Glutamatergic neuron (in vitro differentiated cells): Measurements from ENCODE around the gene TTLL1. TPM values are rescaled to one million over a fixed set of nuclear protein-coding genes. Genes with fewer than 3 reads are reported as not detected.

Experiments used
- DNase-seq: peaks from one replicate; pipeline ENCODE4 v3.0.0; 2022
- H3K27ac Mint-ChIP-seq: one replicate; pipeline ENCODE4 v1.8.0; 2020; ENCODE audit warnings: mild to moderate bottlenecking, mixed read lengths, inconsistent platforms; ENCODE audit not compliant: unreplicated experiment
- H3K27me3 Mint-ChIP-seq: one replicate; pipeline ENCODE4 v1.8.0; 2020; ENCODE audit warnings: mild to moderate bottlenecking, moderate library complexity, mixed read lengths, inconsistent platforms; ENCODE audit not compliant: unreplicated experiment
- H3K36me3 Mint-ChIP-seq: one replicate; pipeline ENCODE4 v1.8.0; 2020; ENCODE audit warnings: mild to moderate bottlenecking, mixed read lengths, inconsistent platforms; ENCODE audit not compliant: unreplicated experiment
- H3K4me1 Mint-ChIP-seq: one replicate; pipeline ENCODE4 v1.8.0; 2020; ENCODE audit warnings: mild to moderate bottlenecking, low read depth, mixed read lengths, inconsistent platforms; ENCODE audit not compliant: unreplicated experiment
- H3K4me3 Mint-ChIP-seq: one replicate; pipeline ENCODE4 v1.8.0; 2020; ENCODE audit warnings: mild to moderate bottlenecking, mixed read lengths, inconsistent platforms; ENCODE audit not compliant: unreplicated experiment
- H3K9me3 Mint-ChIP-seq: one replicate; pipeline ENCODE4 v1.8.0; 2020; ENCODE audit warnings: mild to moderate bottlenecking, moderate library complexity, mixed read lengths, inconsistent platforms; ENCODE audit not compliant: unreplicated experiment
- total RNA-seq: library from RNA; stranded (reverse); fragmentation: NEBNext Ultra II Directional; extraction: Animal tissue kit (Norgen Biotek cat#: 25700); gene quantifications from one replicate; pipeline ENCODE4 v1.2.1, GENCODE V29; 2021; ENCODE audit not compliant: unreplicated experiment
- TF ChIP-seq, protein P1 (sequence below): fragments of 200-600 bp; sonication (generic); IDR thresholded peaks from one replicate; pipeline ENCODE4 v1.5.0; 2021; ENCODE audit not compliant: partially characterized antibody, unreplicated experiment

TTLL1 gene
- total RNA-seq, 1 donor from 2014 or later: 22.0 TPM

DNA sequence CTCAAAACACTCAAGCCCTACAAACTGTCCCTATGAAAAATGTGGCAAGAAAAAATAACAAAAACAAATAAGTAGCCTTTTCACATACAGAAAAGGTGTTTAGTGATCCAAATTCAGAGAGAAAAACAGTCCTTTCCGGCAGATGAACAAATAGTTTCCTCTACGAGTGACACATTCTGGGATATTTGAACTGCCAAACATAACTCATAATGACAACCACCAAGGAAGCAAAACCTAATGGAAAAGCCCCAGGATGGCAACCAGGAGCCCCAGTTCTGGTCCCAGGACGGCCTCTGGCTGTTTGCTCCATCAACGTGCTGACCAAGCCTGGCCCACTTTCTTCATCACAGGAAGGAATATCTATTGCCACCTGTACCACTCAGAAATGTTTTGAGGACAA lies 80.3 kb downstream of the TTLL1 start:
- Mint-ChIP-seq H3K27me3 (peaks cover 5% of the 10 kb centered on the region), H3K4me3 (no peak overlapping the region)
- TF ChIP-seq, protein P1, sequence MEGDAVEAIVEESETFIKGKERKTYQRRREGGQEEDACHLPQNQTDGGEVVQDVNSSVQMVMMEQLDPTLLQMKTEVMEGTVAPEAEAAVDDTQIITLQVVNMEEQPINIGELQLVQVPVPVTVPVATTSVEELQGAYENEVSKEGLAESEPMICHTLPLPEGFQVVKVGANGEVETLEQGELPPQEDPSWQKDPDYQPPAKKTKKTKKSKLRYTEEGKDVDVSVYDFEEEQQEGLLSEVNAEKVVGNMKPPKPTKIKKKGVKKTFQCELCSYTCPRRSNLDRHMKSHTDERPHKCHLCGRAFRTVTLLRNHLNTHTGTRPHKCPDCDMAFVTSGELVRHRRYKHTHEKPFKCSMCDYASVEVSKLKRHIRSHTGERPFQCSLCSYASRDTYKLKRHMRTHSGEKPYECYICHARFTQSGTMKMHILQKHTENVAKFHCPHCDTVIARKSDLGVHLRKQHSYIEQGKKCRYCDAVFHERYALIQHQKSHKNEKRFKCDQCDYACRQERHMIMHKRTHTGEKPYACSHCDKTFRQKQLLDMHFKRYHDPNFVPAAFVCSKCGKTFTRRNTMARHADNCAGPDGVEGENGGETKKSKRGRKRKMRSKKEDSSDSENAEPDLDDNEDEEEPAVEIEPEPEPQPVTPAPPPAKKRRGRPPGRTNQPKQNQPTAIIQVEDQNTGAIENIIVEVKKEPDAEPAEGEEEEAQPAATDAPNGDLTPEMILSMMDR: no peak

DNA sequence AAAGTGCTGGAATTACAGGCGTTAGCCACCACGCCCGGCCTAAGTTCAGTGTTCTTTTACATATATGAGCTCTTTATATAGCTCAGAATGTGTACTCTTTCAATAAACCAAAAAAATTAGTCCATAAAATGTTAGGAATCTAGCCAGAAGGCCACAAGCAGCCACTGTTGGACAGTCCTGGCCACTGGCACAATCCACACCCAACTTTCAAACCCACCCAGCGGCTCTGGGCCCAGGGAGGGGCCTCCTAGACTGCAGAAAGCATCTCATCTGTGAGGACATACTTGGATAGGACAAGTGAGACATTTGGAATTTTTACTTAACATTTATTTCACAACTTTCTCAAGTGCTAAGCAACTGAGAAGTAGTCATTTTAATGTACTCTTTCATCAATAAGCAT lies 80.7 kb downstream of the TTLL1 start:
- H3K4me1 Mint-ChIP-seq: peaks cover 20% of the 10 kb centered on the region
- no peak overlapping the region for H3K27ac Mint-ChIP-seq
- DNase-seq: no peak
- no peak overlapping the region for H3K4me3 Mint-ChIP-seq
- H3K27me3 Mint-ChIP-seq: peaks cover 5% of the 10 kb centered on the region
- no peaks in the 10 kb centered on the region for H3K36me3 Mint-ChIP-seq
- peaks cover 3% of the 10 kb centered on the region for H3K9me3 Mint-ChIP-seq
- TF ChIP-seq, protein P1: no peak

More for the DNA sequence above, 80.3 kb downstream of the TTLL1 start:
- DNase-seq: no peak
- Mint-ChIP-seq H3K9me3 (peaks cover 4% of the 10 kb centered on the region), H3K4me1 (peaks cover 20% of the 10 kb centered on the region), H3K27ac (no peak overlapping the region), H3K36me3 (no peaks in the 10 kb centered on the region)

- Mint-ChIP-seq H3K36me3 (no peaks in the 10 kb centered on the region), H3K27me3 (no peaks in the 10 kb centered on the region), H3K4me3 (no peak overlapping the region), H3K27ac (no peak overlapping the region), H3K9me3 (no peaks in the 10 kb centered on the region), H3K4me1 (peaks cover 15% of the 10 kb centered on the region)
- TF ChIP-seq, protein P1: no peak
- DNase-seq: peak; percentile 17
Observed at GRCh38 chr22:43007519-43008102, 81.6 kb downstream of the TTLL1 start.

- TF ChIP-seq, protein P1: no peak
- no peaks in the 10 kb centered on the region for H3K36me3 Mint-ChIP-seq
- no peak overlapping the region for H3K4me3 Mint-ChIP-seq
- no peak overlapping the region for H3K27ac Mint-ChIP-seq
- H3K27me3 Mint-ChIP-seq: no peaks in the 10 kb centered on the region
- H3K4me1 Mint-ChIP-seq: peaks cover 18% of the 10 kb centered on the region
- H3K9me3 Mint-ChIP-seq: peaks cover 2% of the 10 kb centered on the region
- DNase-seq: no peak
Observed at GRCh38 chr22:43006753-43007152, 82.4 kb downstream of the TTLL1 start.

GRCh38 chr22:43006016-43006505 lies 83.1 kb downstream of the TTLL1 start:
- TF ChIP-seq, protein P1: no peak
- H3K4me3 Mint-ChIP-seq: no peak overlapping the region
- H3K27me3 Mint-ChIP-seq: no peaks in the 10 kb centered on the region
- peaks cover 2% of the 10 kb centered on the region for H3K9me3 Mint-ChIP-seq
- peaks cover 23% of the 10 kb centered on the region for H3K4me1 Mint-ChIP-seq
- H3K27ac Mint-ChIP-seq: no peak overlapping the region
- no peak for DNase-seq
- H3K36me3 Mint-ChIP-seq: no peaks in the 10 kb centered on the region
